Neural cell (in vitro differentiated cells): ENCODE results near the gene SLC25A21. TPM values are rescaled to one million over a fixed set of nuclear protein-coding genes. Genes with fewer than 3 reads are reported as not detected.

Experiments
- H2AFZ ChIP-seq: fragments of 200-600, 300-800 bp; sonication (generic), shearing (Covaris generic); 2 replicates; pipeline ENCODE4 v1.6.0; 2014; ENCODE audit warnings: low read depth, mild to moderate bottlenecking, antibody characterized with exemption, low read length, moderate library complexity
- H3F3A ChIP-seq: fragments of 200-600 bp; shearing (Covaris generic); 2 replicates; pipeline ENCODE4 v1.6.1; 2016; ENCODE audit warnings: mild to moderate bottlenecking, moderate library complexity, mixed read lengths, antibody characterized with exemption, low read length; ENCODE audit not compliant: insufficient read depth, poor library complexity, severe bottlenecking
- H3K27ac ChIP-seq: fragments of 200-600, 300-800 bp; sonication (generic), shearing (Covaris generic); 2 replicates; pipeline ENCODE4 v1.5.1; 2014; ENCODE audit warnings: mild to moderate bottlenecking, low read length, moderate library complexity
- H3K27me3 ChIP-seq: fragments of 300-800, 200-600 bp; sonication (generic), shearing (Covaris generic); 2 replicates; pipeline ENCODE4 v1.6.0; 2014; ENCODE audit warnings: mild to moderate bottlenecking, low read depth, low read length, moderate library complexity; ENCODE audit not compliant: insufficient read depth
- H3K36me3 ChIP-seq: fragments of 300-800, 200-600 bp; sonication (generic), shearing (Covaris generic); 2 replicates; pipeline ENCODE4 v1.5.1; 2014; ENCODE audit warnings: mild to moderate bottlenecking, antibody characterized with exemption, low read length, moderate library complexity; ENCODE audit not compliant: insufficient read depth
- H3K4me2 ChIP-seq: fragments of 300-800, 200-600 bp; sonication (generic), shearing (Covaris generic); 2 replicates; pipeline ENCODE4 v1.6.0; 2014; ENCODE audit warnings: mild to moderate bottlenecking, low read length
- H3K4me3 ChIP-seq: fragments of 300-800, 200-600 bp; sonication (generic), shearing (Covaris generic); 2 replicates; pipeline ENCODE4 v1.5.1; 2014; ENCODE audit warnings: mild to moderate bottlenecking, low read length, moderate library complexity
- H3K79me2 ChIP-seq: fragments of 200-600 bp; shearing (Covaris generic); replicated peaks from 2 replicates; pipeline ENCODE4 v1.6.0; 2014; ENCODE audit warnings: mild to moderate bottlenecking, low read length, moderate library complexity; ENCODE audit not compliant: insufficient read depth
- H3K9ac ChIP-seq: fragments of 300-800, 200-600 bp; sonication (generic), shearing (Covaris generic); 2 replicates; pipeline ENCODE4 v1.6.1; 2016; ENCODE audit warnings: mild to moderate bottlenecking, low read length, mixed read lengths
- H3K9me2 ChIP-seq: fragments of 200-600 bp; shearing (Covaris generic); 2 replicates; pipeline ENCODE4 v1.6.1; 2016; ENCODE audit warnings: mild to moderate bottlenecking, low read length, mixed read lengths; ENCODE audit not compliant: insufficient read depth
- H3K9me3 ChIP-seq: fragments of 200-600, 300-800 bp; sonication (generic), shearing (Covaris generic); 2 replicates; pipeline ENCODE4 v1.6.1; 2016; ENCODE audit warnings: mild to moderate bottlenecking, mixed run types, low read length, moderate library complexity, mixed read lengths
- H4K20me1 ChIP-seq: fragments of 200-600 bp; shearing (Covaris generic); 2 replicates; pipeline ENCODE4 v1.6.1; 2016; ENCODE audit warnings: mild to moderate bottlenecking, mixed run types; ENCODE audit not compliant: insufficient read depth
- CTCF ChIP-seq: fragments of 450-650 bp; IDR thresholded peaks from 2 replicates; pipeline ENCODE4 v1.5.1; 2014; ENCODE audit warnings: antibody characterized with exemption, mild to moderate bottlenecking, moderate library complexity; ENCODE audit not compliant: poor library complexity, severe bottlenecking
- EP300 ChIP-seq: fragments of 450-650 bp; conservative IDR thresholded peaks from 2 replicates; pipeline ENCODE4 v1.6.1; 2014; ENCODE audit warnings: antibody characterized with exemption, mild to moderate bottlenecking, moderate library complexity; ENCODE audit not compliant: poor library complexity, severe bottlenecking
- EZH2 ChIP-seq: fragments of 200-600, 300-800 bp; shearing (Covaris generic), sonication (generic); IDR thresholded peaks from 2 replicates; pipeline ENCODE4 v1.6.1; 2014; ENCODE audit warnings: antibody characterized with exemption, low read length, borderline replicate concordance, mild to moderate bottlenecking; ENCODE audit not compliant: insufficient read depth, poor library complexity, severe bottlenecking
- MXI1 ChIP-seq: fragments of 450-650 bp; conservative IDR thresholded peaks from 2 replicates; pipeline ENCODE4 v1.6.1; 2014; ENCODE audit warnings: antibody characterized with exemption, mild to moderate bottlenecking; ENCODE audit not compliant: poor library complexity, severe bottlenecking
- POLR2AphosphoS5 ChIP-seq: IDR thresholded peaks from 2 replicates; pipeline ENCODE4 v1.6.1; 2012
- RAD21 ChIP-seq: fragments of 450-650 bp; conservative IDR thresholded peaks from 2 replicates; pipeline ENCODE4 v1.6.1; 2014; ENCODE audit warnings: antibody characterized with exemption, mild to moderate bottlenecking, moderate library complexity
- REST ChIP-seq: IDR thresholded peaks from 2 replicates; pipeline ENCODE4 v1.6.1; 2012; ENCODE audit warnings: borderline replicate concordance
- SMC3 ChIP-seq: fragments of 450-650 bp; conservative IDR thresholded peaks from 2 replicates; pipeline ENCODE4 v1.6.1; 2014; ENCODE audit warnings: antibody characterized with exemption, mild to moderate bottlenecking, moderate library complexity; ENCODE audit not compliant: poor library complexity
- TAF1 ChIP-seq: IDR thresholded peaks from 2 replicates; pipeline ENCODE4 v1.6.1; 2012; ENCODE audit warnings: low read depth
- polyA plus RNA-seq: library from polyadenylated mRNA; depleted of rRNA; stranded (reverse); fragments of >200 nt; gene quantifications from 2 replicates; pipeline ENCODE4 v1.2.3, GENCODE V29; 2014

SLC25A21 gene
- polyA plus RNA-seq, 1 donor from 2014 or later: 0.35 TPM

- TF ChIP-seq MXI1: no peak
- TF ChIP-seq TAF1: no peak
- no peak for TF ChIP-seq POLR2AphosphoS5
- TF ChIP-seq EZH2: no peak
- TF ChIP-seq EP300: no peak
- no peak for TF ChIP-seq REST
- no peak for TF ChIP-seq CTCF
- TF ChIP-seq RAD21: no peak
- no peak for TF ChIP-seq SMC3
- Histone ChIP-seq H3K9me3 (no peaks in the 10 kb centered on the region), H3K27me3 (no peaks in the 10 kb centered on the region), H3K27ac (no peak overlapping the region), H3F3A (no peaks in the 10 kb centered on the region), H3K9me2 (no peaks in the 10 kb centered on the region), H4K20me1 (no peaks in the 10 kb centered on the region), H3K4me2 (no peak overlapping the region), H3K79me2 (no peaks in the 10 kb centered on the region), H3K4me3 (no peak overlapping the region), H3K36me3 (no peaks in the 10 kb centered on the region), H2AFZ (no peak overlapping the region), H3K9ac (no peak overlapping the region)
Measured at GRCh38 chr14:36859119-36859518, 313.3 kb downstream of the SLC25A21 start.

GRCh38 chr14:36857842-36858445, 314.5 kb downstream of the SLC25A21 start:
- Histone ChIP-seq H3K79me2 (no peaks in the 10 kb centered on the region), H4K20me1 (no peaks in the 10 kb centered on the region), H2AFZ (no peak overlapping the region), H3K9me2 (no peaks in the 10 kb centered on the region), H3K4me2 (no peak overlapping the region), H3K27ac (no peak overlapping the region), H3F3A (no peaks in the 10 kb centered on the region), H3K4me3 (no peak overlapping the region), H3K27me3 (no peaks in the 10 kb centered on the region), H3K9me3 (no peaks in the 10 kb centered on the region), H3K9ac (no peak overlapping the region), H3K36me3 (no peaks in the 10 kb centered on the region)
- no peak for TF ChIP-seq CTCF
- TF ChIP-seq TAF1: no peak
- no peak for TF ChIP-seq EP300
- TF ChIP-seq RAD21: no peak
- no peak for TF ChIP-seq POLR2AphosphoS5
- TF ChIP-seq MXI1: no peak
- no peak for TF ChIP-seq EZH2
- TF ChIP-seq SMC3: no peak
- no peak for TF ChIP-seq REST
